Mucosa of rectum (tissue), 2 donors: ENCODE measurements around the gene EPYC.
"Not testable (repeated sequence)": the region's sequence is repeated elsewhere in the genome, so short reads cannot be mapped to it uniquely, and the experiment has no call there.

Experiments
- H3K27ac ChIP-seq, 2 donors: one replicate each; pipeline ENCODE4 v1.7.0; 2013; ENCODE audit warnings: inconsistent platforms in 2 of 2, low read depth in 2 of 2, low read length in 2 of 2
- H3K27me3 ChIP-seq, 2 donors: one replicate each; pipeline ENCODE4 v1.7.0; 2013; ENCODE audit warnings: low read length in 2 of 2; ENCODE audit not compliant: control insufficient read depth in 2 of 2, insufficient read depth in 2 of 2
- H3K36me3 ChIP-seq, 2 donors: one replicate each; pipeline ENCODE4 v1.7.0; 2013; ENCODE audit warnings: low read length in 2 of 2; ENCODE audit not compliant: control insufficient read depth in 2 of 2, insufficient read depth in 2 of 2
- H3K4me1 ChIP-seq, 2 donors: one replicate each; pipeline ENCODE4 v1.7.0; 2013; ENCODE audit warnings: low read length in 2 of 2, mild to moderate bottlenecking in 1 of 2; ENCODE audit not compliant: control insufficient read depth in 2 of 2, insufficient read depth in 2 of 2
- H3K4me3 ChIP-seq, 2 donors: one replicate each; pipeline ENCODE4 v1.7.0; 2013; ENCODE audit warnings: low read length in 2 of 2
- H3K9ac ChIP-seq, 2 donors: one replicate each; pipeline ENCODE4 v1.7.0; 2013; ENCODE audit warnings: low read length in 2 of 2, low read depth in 1 of 2, mild to moderate bottlenecking in 1 of 2
- H3K9me3 ChIP-seq, 2 donors: one replicate each; pipeline ENCODE4 v1.7.0; 2013; ENCODE audit warnings: low read length in 2 of 2; ENCODE audit not compliant: control insufficient read depth in 2 of 2
- donor health status: healthy.
- donor health status: Normal muscosa, but diverticular disease.

The EPYC gene

GRCh38 chr12:90991952-90992465 is 12.8 kb downstream of the EPYC start:
- H3K27me3 ChIP-seq = no peaks in the 10 kb centered on the region
- H3K27ac ChIP-seq = no peak overlapping the region
- H3K4me3 ChIP-seq = no peak overlapping the region
- H3K4me1 ChIP-seq = no peaks in the 10 kb centered on the region
- H3K9ac ChIP-seq = no peak overlapping the region
- H3K36me3 ChIP-seq = no peaks in the 10 kb centered on the region
- H3K9me3 ChIP-seq = no peaks in the 10 kb centered on the region

GRCh38 chr12:90990611-90991010 is 14.2 kb downstream of the EPYC start:
- no peaks in the 10 kb centered on the region for H3K9me3 ChIP-seq
- H3K4me3 ChIP-seq = no peak overlapping the region
- no peaks in the 10 kb centered on the region for H3K27me3 ChIP-seq
- no peak overlapping the region for H3K9ac ChIP-seq
- H3K36me3 ChIP-seq = no peaks in the 10 kb centered on the region
- H3K27ac ChIP-seq = no peak overlapping the region
- H3K4me1 ChIP-seq = no peaks in the 10 kb centered on the region

GRCh38 chr12:90989686-90990111 is 15.1 kb downstream of the EPYC start:
- Histone ChIP-seq H3K4me1 (no peaks in the 10 kb centered on the region), H3K4me3 (no peak overlapping the region)

GRCh38 chr12:90987520-90987919 is 17.3 kb downstream of the EPYC start:
- H3K36me3 ChIP-seq = no peaks in the 10 kb centered on the region
- H3K9me3 ChIP-seq = no peaks in the 10 kb centered on the region
- no peaks in the 10 kb centered on the region for H3K27me3 ChIP-seq
- no peak overlapping the region for H3K9ac ChIP-seq
- H3K4me3 ChIP-seq = no peak overlapping the region
- no peak overlapping the region for H3K27ac ChIP-seq
- H3K4me1 ChIP-seq = no peaks in the 10 kb centered on the region

More at GRCh38 chr12:90989686-90990111, 15.1 kb downstream of the EPYC start:
- Histone ChIP-seq H3K36me3 (no peaks in the 10 kb centered on the region), H3K9ac (no peak overlapping the region), H3K27ac (no peak overlapping the region), H3K9me3 (no peaks in the 10 kb centered on the region), H3K27me3 (no peaks in the 10 kb centered on the region)

- H3K4me3 ChIP-seq = no peak overlapping the region
- no peak overlapping the region for H3K9ac ChIP-seq
- no peak overlapping the region for H3K27ac ChIP-seq
- no peaks in the 10 kb centered on the region for H3K9me3 ChIP-seq
- no peaks in the 10 kb centered on the region for H3K36me3 ChIP-seq
- H3K4me1 ChIP-seq = no peaks in the 10 kb centered on the region
- H3K27me3 ChIP-seq = no peaks in the 10 kb centered on the region
These were observed 17.7 kb downstream of the EPYC start for GRCh38 chr12:90987101-90987500.

GRCh38 chr12:90985331-90985730 is 19.4 kb downstream of the EPYC start:
- not testable (repeated sequence) for H3K4me1 ChIP-seq, H3K27ac ChIP-seq, H3K27me3 ChIP-seq, H3K36me3 ChIP-seq, H3K9me3 ChIP-seq, H3K4me3 ChIP-seq, H3K9ac ChIP-seq

- Histone ChIP-seq H3K36me3 (no peaks in the 10 kb centered on the region), H3K9me3 (no peaks in the 10 kb centered on the region), H3K4me1 (no peaks in the 10 kb centered on the region), H3K27me3 (no peaks in the 10 kb centered on the region), H3K4me3 (no peak overlapping the region), H3K9ac (no peak overlapping the region), H3K27ac (no peak overlapping the region)
These were observed 20.7 kb downstream of the EPYC start for GRCh38 chr12:90984114-90984513.

- Histone ChIP-seq H3K9me3 (no peaks in the 10 kb centered on the region), H3K27ac (no peak overlapping the region), H3K36me3 (no peaks in the 10 kb centered on the region), H3K9ac (no peak overlapping the region), H3K4me1 (no peaks in the 10 kb centered on the region), H3K4me3 (no peak overlapping the region), H3K27me3 (no peaks in the 10 kb centered on the region)
These were observed 22.6 kb downstream of the EPYC start for GRCh38 chr12:90982170-90982569.

- Histone ChIP-seq H3K9me3 (no peaks in the 10 kb centered on the region), H3K4me3 (no peak overlapping the region), H3K36me3 (no peaks in the 10 kb centered on the region), H3K27me3 (no peaks in the 10 kb centered on the region), H3K27ac (no peak overlapping the region), H3K9ac (no peak overlapping the region), H3K4me1 (no peaks in the 10 kb centered on the region)
These were observed 24.8 kb downstream of the EPYC start for GRCh38 chr12:90979951-90980350.

- no peaks in the 10 kb centered on the region for H3K4me1 ChIP-seq
- no peaks in the 10 kb centered on the region for H3K27me3 ChIP-seq
- H3K9me3 ChIP-seq = no peaks in the 10 kb centered on the region
- H3K4me3 ChIP-seq = no peak overlapping the region
- no peaks in the 10 kb centered on the region for H3K36me3 ChIP-seq
- H3K9ac ChIP-seq = no peak overlapping the region
- H3K27ac ChIP-seq = no peak overlapping the region
These were observed 25.8 kb downstream of the EPYC start for GRCh38 chr12:90979019-90979418.
